Stimulated activated CD8-positive, alpha-beta memory T cell treated with anti-CD3 and anti-CD28 coated beads, Interleukin-2, amount 100 ng/mL, for 48 hours (primary cell): Measurements from ENCODE around the gene CPM.

Experiments
- DNase-seq, 2 donors: peaks; one replicate each; pipeline ENCODE4 v3.0.0-alpha.2; 2020; ENCODE audit warnings: low read depth in 2 of 2

Gene CPM

DNA sequence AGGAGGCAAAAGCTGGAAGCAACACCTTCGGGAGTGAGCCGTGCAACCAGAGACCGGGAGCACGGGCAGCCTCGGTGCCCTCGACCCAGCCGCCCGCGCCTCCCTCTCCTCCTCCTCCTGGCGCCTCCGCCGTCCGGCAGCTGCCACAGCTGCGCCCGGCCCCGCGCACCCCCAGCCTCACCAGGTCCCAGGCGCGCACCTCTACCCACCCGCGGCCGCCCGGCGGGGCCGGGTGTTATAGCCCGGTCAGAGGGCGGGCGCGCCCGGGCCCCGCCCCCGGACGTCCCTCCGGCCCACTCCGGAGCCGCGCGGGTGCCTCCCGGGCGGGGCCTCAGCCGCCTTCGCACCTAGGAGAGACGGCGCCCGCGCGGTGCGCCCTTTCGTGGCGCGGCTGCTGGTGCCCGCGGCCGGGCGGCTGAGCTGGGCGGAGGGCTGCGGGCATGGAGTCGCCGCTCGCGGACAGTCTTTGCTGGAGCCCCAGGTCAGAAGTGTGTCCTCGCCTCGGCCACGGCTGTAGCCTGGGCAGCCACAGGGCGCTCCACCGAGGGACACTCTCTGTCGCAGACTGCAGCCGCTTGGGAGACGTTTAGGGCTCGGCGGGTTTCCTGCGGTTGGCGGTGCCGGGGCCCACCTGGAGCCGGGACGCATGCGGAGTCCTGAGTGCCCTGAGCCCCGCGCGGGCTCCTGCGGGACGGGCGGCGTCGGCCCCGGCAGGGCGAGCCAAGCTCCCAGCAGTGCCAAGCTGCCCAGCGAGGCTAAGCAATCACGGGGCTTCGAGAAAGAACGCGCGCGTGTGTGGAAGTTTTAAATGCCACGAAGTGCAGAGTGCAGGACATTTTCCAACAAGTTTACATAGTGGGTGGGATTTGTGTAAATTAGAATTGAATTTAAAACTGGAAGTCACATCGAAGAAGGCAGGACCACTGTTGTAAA, at the start of gene CPM:
TSS of gene CPM (minus strand) at position 211 of the 933 bp plus-strand sequence. CDS start 334 bp downstream, outside the sequence.
- DNase-seq = peak; percentile 62 to 65

GRCh38 chr12:68981516-68981915, 48.5 kb upstream of the CPM start:
- DNase-seq = no peak

- DNase-seq = no peak
Observed at GRCh38 chr12:68980476-68981212, 47.7 kb upstream of the CPM start.

- no peak for DNase-seq
Observed at GRCh38 chr12:68978678-68979077, 45.7 kb upstream of the CPM start.

DNA sequence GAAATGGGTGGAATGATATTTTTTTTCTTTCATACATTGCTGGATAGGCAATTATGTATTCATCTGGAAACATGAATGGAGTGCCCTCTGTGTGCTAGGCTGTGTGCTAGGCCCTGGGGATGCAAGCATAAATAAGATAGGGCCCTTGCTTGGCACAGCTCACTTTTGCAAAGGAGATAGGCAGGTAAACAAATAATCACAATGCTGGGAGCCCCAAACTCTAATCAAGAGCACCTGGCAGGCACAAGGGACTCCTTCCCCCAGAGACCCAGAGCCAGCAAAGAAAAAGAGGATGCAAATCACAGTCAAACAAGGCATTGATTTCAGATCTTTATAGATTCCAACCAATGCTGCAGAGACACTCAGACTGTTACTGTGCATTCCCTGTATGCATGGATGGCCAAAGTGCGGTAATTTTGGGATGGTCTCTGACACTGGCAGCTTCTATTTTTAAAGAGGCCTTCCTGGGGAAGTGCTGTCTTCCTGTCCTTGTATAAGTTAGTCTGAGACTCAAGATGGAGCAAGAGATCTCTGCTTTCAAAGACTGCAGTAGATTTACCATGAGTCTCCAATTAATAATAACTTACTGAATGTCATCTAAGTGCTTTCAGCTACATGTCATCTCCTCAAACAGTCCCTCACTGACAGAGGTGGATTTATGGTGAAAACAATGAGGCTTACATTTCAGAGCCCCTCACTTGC, 45.1 kb upstream of the CPM start:
- DNase-seq = no peak

GRCh38 chr12:68977335-68977734, 44.4 kb upstream of the CPM start:
- no peak for DNase-seq

DNA sequence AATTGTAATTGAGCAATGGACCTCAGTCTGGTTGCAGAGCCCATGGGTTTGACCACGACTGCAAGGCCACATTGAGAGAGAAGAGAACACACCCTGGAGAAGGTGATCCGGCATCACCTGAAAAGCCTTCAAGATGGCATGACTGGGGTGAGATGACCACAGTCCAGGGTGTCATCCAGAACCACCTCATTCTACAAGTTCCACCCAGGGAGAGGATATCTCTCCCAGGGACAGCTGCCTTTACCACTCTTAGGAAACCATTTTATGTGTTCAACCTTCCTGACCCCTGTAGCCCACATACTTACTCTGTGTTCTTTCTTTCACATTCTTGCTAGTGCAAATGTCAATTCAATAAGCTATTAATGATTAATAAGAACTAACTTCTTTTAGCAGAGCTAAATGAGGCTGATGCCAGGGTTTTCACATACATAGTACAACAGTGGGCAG, 43.4 kb upstream of the CPM start:
- DNase-seq = no peak

GRCh38 chr12:68975811-68976210, 42.8 kb upstream of the CPM start:
- no peak for DNase-seq

DNA sequence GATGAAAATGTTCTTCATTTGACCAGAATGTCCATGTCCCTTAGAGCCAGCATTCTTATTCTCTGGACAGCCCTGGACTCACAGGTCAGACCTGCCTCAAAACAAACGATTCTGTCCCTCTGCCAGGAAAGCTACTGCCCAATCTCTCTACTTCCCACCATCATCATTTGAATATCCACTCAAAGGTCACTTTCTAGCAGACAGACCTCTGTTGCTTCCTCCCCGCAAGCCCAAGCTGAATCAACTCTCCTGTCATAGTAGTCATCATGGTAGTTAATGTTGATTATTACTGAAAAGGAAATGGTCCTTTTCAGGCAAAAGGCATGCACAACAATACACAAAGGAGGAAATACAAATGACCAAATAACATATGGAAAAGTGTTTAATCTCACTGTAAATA, 39.6 kb upstream of the CPM start:
- no peak for DNase-seq

GRCh38 chr12:68971404-68971803, 38.4 kb upstream of the CPM start:
- DNase-seq = no peak

GRCh38 chr12:68970951-68971350, 38.0 kb upstream of the CPM start:
- DNase-seq = no peak

- no peak for DNase-seq
Observed at GRCh38 chr12:68970306-68970705, 37.3 kb upstream of the CPM start.

DNA sequence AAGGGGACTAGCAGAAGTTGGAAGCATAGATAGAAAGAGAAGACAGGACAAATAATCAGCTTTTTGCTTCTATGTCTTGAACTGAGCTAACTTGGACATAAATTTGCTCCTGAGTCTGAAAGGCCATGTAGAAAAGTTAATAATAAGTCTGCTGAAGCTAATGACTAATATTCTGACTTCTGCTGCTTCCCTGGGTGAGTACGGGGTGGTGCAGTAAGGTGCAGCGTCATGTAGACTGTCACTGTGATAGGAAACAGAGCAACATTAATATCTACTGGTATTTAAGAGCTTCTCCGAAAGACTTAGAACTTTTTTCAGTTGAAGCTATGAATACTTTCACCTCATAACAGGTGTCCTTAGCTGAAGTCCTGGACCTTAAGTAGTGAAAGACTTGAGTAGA, 34.1 kb upstream of the CPM start:
- DNase-seq = no peak

- DNase-seq = no peak
Observed at GRCh38 chr12:68963856-68964745, 31.1 kb upstream of the CPM start.

GRCh38 chr12:68962877-68963855, 30.2 kb upstream of the CPM start:
- no peak for DNase-seq

GRCh38 chr12:68959891-68960464, 27.0 kb upstream of the CPM start:
- DNase-seq = no peak

DNA sequence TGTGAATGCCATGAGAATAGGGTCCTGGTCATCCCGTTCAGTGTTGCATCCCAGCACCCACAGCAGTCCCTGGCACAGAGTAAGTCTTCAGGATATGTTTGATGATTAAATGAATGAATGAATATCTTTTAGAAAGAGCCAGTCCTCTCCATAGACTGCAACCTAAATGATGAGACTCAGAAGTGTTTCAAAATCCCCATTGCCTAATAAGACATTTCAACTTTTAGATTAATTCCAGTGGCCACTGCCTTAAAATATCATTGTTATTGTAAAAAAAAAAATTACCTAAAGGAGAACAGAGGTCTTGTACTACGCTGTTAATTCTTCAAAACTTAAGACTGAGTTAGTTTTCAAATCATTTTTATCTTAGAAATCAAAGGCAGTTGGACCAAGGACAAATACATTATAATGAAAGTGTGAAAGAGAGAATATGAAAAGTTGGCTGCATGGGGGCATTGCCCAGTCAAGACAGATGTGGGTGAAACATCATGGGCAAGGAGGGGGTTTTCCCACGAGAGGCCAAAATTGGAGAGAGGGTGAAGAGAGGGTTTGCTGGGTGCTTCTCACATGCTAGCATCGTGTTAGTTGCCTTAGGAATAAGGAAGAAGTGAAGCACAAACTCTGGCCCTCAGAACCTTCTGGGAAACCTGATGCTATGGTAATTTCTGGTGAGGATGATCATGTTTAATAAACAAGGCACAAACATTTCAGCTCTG, 26.3 kb upstream of the CPM start:
- no peak for DNase-seq

GRCh38 chr12:68958322-68958721, 25.4 kb upstream of the CPM start:
- peak in 1 of 2 donors; percentile 20 for DNase-seq

- DNase-seq = no peak
Observed at GRCh38 chr12:68957273-68957672, 24.3 kb upstream of the CPM start.
